Effector memory CD4-positive, alpha-beta T cell (primary cell): ENCODE results near the gene CDC20B.

Experiments used
- DNase-seq, 3 donors: peaks; one replicate each; pipeline ENCODE4 v3.0.0-alpha.2; 2020
- H3K27ac ChIP-seq: 2 replicates; pipeline ENCODE4 v1.7.0; 2013; ENCODE audit warnings: mild to moderate bottlenecking, low read length, moderate library complexity; ENCODE audit not compliant: insufficient read depth, poor library complexity, severe bottlenecking
- H3K27me3 ChIP-seq: replicated peaks from 2 replicates; pipeline ENCODE4 v1.7.0; 2013; ENCODE audit warnings: mild to moderate bottlenecking, low read length; ENCODE audit not compliant: insufficient read depth, control insufficient read depth, poor library complexity, severe bottlenecking
- H3K36me3 ChIP-seq: 2 replicates; pipeline ENCODE4 v1.7.0; 2013; ENCODE audit warnings: mild to moderate bottlenecking, low read length, moderate library complexity; ENCODE audit not compliant: control insufficient read depth, insufficient read depth
- H3K4me1 ChIP-seq: 2 replicates; pipeline ENCODE4 v1.7.0; 2013; ENCODE audit warnings: low read length, mild to moderate bottlenecking; ENCODE audit not compliant: control insufficient read depth, insufficient read depth, poor library complexity, severe bottlenecking
- H3K4me3 ChIP-seq: 2 replicates; pipeline ENCODE4 v1.7.0; 2013; ENCODE audit warnings: low read length, low read depth, mild to moderate bottlenecking; ENCODE audit not compliant: insufficient read depth, poor library complexity, severe bottlenecking
- H3K9me3 ChIP-seq: 2 replicates; pipeline ENCODE4 v1.7.0; 2013; ENCODE audit warnings: mild to moderate bottlenecking, low read length, moderate library complexity; ENCODE audit not compliant: control insufficient read depth

The CDC20B gene

DNA sequence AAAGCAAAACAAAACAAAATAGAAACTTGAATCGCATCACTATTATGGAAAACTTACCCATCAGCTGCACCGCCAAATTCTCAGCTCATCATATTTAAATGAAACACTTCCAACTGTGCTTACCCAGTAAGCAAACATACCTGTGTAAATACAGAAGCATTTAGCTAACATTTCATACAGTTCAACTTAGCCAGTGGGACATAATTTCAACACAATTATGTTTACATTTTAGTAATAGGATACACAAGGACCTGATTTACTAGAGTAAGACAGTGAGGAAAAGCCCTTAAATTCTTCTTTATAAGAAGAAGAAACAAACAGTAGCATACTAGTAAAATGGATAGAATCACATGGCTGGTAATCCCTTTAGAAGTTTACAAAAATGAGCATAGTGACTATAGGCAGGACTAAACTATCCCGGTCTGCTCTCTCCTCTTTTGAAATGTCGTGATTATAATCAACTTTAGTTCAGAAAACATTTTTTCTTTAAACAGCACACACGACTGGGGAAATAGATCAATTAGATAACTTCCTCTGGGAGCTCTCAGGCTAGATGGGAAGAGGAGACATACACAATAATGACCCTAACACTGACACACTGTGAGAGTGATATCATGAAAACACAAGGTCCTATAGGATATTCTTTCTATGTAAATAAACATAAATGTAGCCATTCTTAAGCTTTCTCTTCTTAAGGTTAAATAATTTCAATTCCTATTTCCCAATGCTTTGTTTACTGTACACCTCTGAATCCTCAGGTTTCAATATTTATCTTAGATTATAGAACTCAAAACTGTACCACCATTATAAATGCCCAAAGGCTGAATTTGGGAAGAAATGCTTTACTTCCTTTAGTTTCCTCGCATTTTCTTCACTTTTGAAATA is 15.9 kb upstream of the CDC20B start:
- Histone ChIP-seq H3K27me3 (peaks cover 24% of the 10 kb centered on the region), H3K4me1 (no peaks in the 10 kb centered on the region), H3K27ac (no peak overlapping the region), H3K36me3 (no peaks in the 10 kb centered on the region), H3K9me3 (no peaks in the 10 kb centered on the region), H3K4me3 (no peak overlapping the region)
- DNase-seq = no peak

- no peak overlapping the region for H3K4me3 ChIP-seq
- H3K9me3 ChIP-seq = no peaks in the 10 kb centered on the region
- H3K36me3 ChIP-seq = no peaks in the 10 kb centered on the region
- no peaks in the 10 kb centered on the region for H3K4me1 ChIP-seq
- DNase-seq = no peak
- H3K27me3 ChIP-seq = peaks cover 24% of the 10 kb centered on the region
- no peak overlapping the region for H3K27ac ChIP-seq
Measured at GRCh38 chr5:55187370-55187769, 14.4 kb upstream of the CDC20B start.

DNA sequence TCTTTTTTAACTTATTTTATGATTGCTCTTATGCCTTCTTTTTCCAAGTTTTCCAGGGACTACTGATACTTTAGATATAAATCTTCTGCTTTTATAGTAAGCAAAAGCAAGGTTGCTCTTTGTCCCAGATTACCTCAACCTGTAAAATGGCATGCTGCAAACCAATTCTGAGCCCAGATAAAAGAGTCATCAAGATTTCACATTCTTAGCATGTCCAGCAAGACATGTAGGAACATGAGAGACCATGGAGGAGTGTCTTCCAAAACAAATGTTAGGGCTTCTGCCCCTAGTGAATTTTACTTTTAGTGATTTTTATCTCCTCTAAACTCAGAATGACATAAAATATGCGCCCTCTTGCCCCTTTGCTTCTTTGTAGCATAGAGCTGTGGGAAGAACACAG is 7.0 kb upstream of the CDC20B start:
- no peak for DNase-seq
- no peak overlapping the region for H3K27ac ChIP-seq
- H3K4me3 ChIP-seq = no peak overlapping the region
- H3K9me3 ChIP-seq = no peaks in the 10 kb centered on the region
- H3K36me3 ChIP-seq = no peaks in the 10 kb centered on the region
- H3K4me1 ChIP-seq = peaks cover 9% of the 10 kb centered on the region
- peaks cover 31% of the 10 kb centered on the region for H3K27me3 ChIP-seq

DNA sequence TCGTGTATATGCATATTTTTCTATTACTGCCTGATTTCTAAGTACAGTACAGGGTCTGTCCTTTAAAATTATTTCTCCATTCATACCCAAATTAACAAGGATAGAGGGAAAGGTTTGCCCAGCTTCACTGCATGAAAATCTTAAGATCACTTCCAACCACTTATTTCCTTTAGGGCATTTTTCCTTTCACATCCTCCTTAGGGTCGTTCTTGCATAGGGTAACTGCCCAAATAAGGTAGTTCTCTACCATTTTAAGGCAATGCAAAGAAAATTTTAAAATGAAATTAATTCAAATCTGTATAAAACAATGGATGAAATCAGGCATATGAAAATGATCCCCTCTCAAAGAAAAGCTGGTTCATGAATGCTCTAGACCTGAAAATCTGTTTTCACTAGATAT is 4.1 kb upstream of the CDC20B start:
- H3K27ac ChIP-seq = no peak overlapping the region
- no peaks in the 10 kb centered on the region for H3K36me3 ChIP-seq
- H3K4me3 ChIP-seq = no peak overlapping the region
- H3K4me1 ChIP-seq = peaks cover 24% of the 10 kb centered on the region
- H3K27me3 ChIP-seq = peaks cover 46% of the 10 kb centered on the region
- no peak for DNase-seq
- H3K9me3 ChIP-seq = no peaks in the 10 kb centered on the region

DNA sequence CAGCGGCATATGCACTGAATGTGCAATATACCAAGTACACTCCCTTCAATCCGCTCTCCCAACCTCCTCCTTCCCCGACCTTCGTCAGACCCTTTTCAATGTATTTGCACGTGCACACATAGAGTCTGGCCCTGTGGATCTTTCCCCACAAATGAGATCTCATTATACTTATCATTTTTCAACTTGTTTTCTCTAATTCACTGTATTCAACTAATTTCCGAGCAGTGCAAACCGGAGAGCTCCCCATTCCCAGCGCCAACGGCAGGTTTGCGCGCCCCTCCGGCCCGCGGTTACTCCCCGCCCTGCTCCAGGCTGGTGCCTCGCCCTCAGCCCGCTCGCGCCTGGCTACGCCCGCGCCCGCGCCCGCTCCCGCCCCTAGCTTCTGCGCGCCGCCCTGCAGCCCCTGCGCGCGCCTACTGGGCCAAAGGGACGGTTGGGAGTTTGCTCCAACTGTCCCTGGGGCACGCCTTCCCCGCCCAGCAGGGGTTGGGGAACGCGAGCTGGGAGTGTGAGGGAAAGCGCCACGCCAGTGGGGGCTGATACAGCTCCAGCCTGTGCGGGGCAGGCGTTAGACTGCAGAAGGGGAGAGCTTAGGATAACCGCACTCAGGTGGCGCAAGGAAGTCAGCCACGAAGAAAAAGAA is 3.3 kb upstream of the CDC20B start:
- H3K4me1 ChIP-seq = peaks cover 24% of the 10 kb centered on the region
- DNase-seq = no peak
- no peaks in the 10 kb centered on the region for H3K9me3 ChIP-seq
- peaks cover 46% of the 10 kb centered on the region for H3K27me3 ChIP-seq
- H3K27ac ChIP-seq = no peak overlapping the region
- peak overlapping the region; percentile 22 for H3K4me3 ChIP-seq
- H3K36me3 ChIP-seq = no peaks in the 10 kb centered on the region

GRCh38 chr5:55175781-55176175 is 2.8 kb upstream of the CDC20B start:
- Histone ChIP-seq H3K27me3 (peaks cover 46% of the 10 kb centered on the region), H3K9me3 (no peaks in the 10 kb centered on the region), H3K4me3 (no peak overlapping the region), H3K36me3 (no peaks in the 10 kb centered on the region), H3K4me1 (peaks cover 24% of the 10 kb centered on the region), H3K27ac (no peak overlapping the region)
- no peak for DNase-seq

GRCh38 chr5:55173687-55174230 is 782 bp upstream of the CDC20B start:
- no peak for DNase-seq
- H3K9me3 ChIP-seq = no peaks in the 10 kb centered on the region
- H3K4me3 ChIP-seq = no peak overlapping the region
- H3K36me3 ChIP-seq = no peaks in the 10 kb centered on the region
- peaks cover 24% of the 10 kb centered on the region for H3K4me1 ChIP-seq
- no peak overlapping the region for H3K27ac ChIP-seq
- H3K27me3 ChIP-seq = peaks cover 41% of the 10 kb centered on the region

DNA sequence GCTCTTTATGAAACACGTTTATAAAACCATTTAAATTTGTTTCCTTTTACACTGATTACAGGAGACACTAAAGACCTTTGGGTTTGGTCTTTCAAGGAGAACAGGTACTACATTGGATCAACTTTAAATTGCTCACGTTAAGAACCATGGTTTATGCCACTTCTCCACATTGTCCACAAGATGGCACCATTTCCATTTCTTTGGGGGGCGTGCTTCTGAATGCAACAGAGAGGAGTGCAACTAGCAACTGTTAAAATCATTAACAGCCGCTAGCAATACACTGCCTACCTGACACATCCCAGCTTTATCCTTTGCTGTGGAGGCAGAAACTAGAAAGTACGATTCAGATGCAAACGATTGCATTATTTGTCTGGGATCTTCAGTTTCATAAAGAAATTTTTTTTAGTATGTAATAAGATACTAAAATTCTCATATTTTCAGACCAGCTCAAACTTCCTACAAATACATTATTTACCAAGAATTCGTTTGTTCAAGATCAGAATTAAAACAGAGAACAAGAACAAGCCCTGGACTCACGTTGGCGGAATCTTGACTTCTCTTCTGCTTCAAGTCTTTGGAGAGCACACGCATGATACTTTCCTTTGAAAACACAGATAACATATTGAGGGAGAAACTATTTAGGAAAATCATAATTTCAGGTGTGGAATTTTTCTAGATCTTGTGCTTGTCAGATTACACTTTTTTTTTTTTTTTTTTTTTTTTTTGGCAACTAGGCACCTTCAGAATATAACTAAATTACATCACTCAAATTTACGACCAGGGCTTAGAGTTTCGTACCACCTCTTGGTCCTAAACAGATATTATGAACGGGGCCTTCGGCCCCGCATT is 702 bp downstream of the CDC20B start:
- Histone ChIP-seq H3K27me3 (peaks cover 37% of the 10 kb centered on the region), H3K4me3 (peak overlapping the region; percentile 50), H3K4me1 (peaks cover 24% of the 10 kb centered on the region), H3K36me3 (no peaks in the 10 kb centered on the region), H3K9me3 (no peaks in the 10 kb centered on the region), H3K27ac (no peak overlapping the region)
- peak; percentile 40 to 48 (median 43) for DNase-seq

DNA sequence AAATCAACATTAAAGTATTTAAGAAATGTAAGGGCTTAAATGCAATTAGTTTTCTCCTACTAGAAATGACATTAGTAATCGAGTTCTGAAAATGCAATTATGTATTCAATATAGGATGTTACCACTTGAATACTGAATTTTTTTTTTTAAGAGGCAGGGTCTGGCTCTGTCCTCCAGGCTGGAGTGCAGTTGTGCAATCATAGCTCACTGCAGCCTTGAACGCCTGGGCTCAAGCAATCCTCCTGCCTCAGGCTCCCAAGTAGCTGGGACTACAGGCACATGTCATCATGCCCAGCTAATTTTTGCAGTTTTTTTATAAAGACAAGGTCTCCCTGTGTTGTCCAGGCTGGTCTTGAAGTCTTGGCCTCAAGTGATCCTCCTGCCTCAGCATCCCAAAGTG is 1.5 kb downstream of the CDC20B start:
- Histone ChIP-seq H3K4me3 (no peak overlapping the region), H3K4me1 (peaks cover 20% of the 10 kb centered on the region), H3K9me3 (no peaks in the 10 kb centered on the region), H3K27ac (no peak overlapping the region), H3K27me3 (peaks cover 29% of the 10 kb centered on the region), H3K36me3 (no peaks in the 10 kb centered on the region)
- DNase-seq = no peak
